GM18526 (cell line): Measurements from ENCODE around the gene FGF21.

ENCODE experiments used
- POLR2A ChIP-seq: IDR thresholded peaks from 3 replicates; pipeline ENCODE4 v1.6.1; 2011; ENCODE audit not compliant: insufficient read length; ENCODE audit errors: extremely low read depth

The FGF21 gene

DNA sequence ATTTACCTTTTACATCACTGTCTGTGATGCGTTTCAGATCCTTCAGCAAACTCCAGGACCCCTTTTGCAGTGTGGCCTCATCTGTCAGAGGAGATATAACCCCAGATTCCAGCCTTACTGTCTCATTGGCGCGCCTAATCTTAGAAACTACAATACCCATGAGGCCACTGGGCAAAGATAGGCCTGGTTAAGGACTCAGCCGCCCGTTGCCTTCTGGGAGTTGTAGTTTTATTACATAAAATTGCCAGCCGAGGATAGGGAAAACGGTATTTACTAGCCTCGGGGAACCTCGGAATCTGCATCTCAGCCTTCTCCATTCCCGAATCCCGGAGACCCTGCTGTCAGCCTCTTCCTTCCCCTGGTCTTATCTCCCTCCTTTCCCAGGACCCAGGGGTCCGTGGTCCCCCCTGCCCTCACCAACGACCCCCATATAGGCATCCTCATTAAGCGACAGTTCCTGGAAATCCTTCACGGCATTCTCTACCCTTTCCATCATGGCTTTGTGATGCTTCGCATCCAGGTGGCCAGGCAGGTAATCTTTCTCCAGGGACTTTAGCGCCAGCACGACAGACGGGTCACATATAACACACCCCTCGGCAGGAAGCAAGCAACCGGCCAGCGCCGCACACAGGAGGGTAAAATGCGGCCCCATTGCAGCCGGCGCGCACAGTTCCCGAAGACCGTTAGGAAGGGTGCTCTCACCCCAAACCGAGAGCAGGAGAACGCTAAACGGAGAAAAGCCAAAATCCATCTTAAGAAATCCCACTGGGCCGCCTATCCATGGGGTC lies 9.9 kb upstream of the FGF21 start:
- no peak for TF ChIP-seq POLR2A

DNA sequence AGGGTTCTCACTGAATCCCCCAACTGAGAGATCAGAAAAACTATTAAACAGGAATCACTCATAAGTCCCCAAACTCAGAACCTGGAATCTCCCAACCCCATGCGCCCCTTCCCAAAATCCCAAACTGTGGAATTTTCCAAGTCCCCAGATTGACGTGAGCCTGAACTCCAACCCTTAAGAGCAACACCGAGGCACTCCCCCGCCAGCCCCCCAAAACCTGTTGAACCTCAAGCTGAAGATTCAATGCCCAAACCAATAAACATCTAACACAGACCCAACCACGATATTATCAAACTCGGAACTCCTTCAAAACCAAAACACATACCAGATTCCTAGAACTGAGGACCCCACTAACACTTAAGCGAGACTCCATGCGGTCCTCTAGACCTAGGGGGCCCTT lies 9.2 kb upstream of the FGF21 start:
- TF ChIP-seq POLR2A, result no peak

DNA sequence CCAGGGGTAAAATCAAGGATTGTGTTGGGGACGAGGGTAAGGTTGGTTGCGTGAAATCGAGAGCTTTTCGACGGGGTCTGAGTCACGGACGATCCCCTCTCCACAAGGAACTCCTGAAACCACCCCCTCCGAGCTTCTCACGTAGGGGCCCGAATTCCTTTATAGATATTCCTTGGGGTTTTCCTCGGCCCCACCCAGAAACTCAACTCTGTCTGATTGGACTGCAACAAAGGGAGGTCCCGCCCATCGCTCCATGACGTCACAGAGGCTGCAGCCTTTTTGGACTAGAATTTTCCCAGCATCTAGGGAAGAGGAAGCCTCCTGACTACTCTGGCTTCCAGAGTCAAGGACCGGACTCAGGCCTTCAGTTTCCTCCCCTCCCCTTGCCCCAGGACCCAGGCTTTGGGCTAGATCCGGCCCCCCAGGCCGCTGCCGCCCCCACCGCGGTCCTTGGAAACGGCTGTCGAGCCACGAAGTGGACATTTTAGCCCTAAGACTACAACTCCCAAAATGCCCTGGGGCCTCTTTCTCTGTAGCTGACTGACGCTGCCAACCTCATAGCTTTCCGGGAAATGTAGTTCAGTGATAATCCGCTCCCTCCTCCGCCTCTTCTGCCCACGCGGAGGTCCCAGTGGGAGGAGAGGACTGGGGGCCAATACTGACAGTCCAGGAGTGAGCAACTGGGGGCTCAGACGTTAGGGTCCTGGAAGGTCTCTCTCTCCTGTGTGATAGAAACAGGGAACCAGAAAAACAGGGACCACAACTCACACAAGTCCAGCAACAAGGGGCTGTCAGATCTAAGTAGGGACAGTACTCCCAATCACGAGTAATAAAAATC lies 8.4 kb upstream of the FGF21 start, which contains the start of gene IZUMO1:
Gene IZUMO1, minus strand, starts transcription at position 172 of the 838 bp plus-strand sequence. CDS start 1,050 bp downstream, outside the sequence.
- no peak for TF ChIP-seq POLR2A

DNA sequence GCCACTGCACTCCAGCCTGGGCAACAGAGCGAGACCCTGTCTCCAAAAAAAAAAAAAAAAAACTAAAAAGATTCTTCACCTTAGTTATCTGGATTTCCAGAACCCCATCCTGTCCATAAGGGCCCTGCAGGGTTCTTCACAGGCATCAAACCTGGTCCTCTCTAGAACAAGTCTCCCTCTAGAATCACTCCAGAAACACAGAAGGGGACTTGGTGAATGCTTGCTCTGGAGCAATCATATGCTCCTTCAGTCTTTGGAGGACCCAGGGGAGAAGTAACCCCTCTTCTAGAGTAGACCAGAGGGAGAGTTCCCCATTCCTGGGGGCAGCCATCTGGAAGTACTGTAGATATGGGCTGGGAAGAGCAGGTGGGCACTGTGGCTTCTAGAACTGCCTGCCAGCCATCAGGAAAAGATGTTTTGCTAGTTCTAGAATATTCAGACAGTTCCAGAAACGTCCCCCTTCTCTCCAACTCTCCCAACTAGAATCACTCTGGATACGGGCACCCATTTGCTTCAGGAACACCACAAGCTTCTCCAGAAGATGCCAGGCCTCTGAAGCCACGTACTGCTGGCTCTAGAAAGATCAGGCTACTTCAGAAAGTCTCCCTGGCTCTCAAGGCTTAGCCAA lies 5.6 kb upstream of the FGF21 start:
- TF ChIP-seq POLR2A, result no peak

DNA sequence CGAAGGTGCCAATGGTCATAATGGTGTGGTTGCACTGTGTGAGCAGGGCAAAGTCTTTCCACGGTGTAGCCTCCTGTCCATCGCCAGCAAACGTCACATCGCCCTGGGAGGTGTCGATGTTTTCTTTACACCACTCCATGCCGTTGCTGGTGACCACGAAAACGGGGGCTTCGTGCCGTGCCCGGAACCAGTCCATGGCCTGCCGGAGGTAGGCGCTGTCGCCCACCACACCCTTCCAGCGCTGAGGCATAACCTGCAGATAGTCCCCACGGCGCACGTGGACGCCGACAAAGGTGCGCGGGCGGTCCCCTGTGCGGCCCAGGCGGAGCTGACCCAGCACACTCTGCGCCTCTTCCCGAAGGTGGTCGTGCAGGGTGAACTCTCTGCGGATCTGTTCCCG lies 5.0 kb upstream of the FGF21 start:
- no peak for TF ChIP-seq POLR2A

DNA sequence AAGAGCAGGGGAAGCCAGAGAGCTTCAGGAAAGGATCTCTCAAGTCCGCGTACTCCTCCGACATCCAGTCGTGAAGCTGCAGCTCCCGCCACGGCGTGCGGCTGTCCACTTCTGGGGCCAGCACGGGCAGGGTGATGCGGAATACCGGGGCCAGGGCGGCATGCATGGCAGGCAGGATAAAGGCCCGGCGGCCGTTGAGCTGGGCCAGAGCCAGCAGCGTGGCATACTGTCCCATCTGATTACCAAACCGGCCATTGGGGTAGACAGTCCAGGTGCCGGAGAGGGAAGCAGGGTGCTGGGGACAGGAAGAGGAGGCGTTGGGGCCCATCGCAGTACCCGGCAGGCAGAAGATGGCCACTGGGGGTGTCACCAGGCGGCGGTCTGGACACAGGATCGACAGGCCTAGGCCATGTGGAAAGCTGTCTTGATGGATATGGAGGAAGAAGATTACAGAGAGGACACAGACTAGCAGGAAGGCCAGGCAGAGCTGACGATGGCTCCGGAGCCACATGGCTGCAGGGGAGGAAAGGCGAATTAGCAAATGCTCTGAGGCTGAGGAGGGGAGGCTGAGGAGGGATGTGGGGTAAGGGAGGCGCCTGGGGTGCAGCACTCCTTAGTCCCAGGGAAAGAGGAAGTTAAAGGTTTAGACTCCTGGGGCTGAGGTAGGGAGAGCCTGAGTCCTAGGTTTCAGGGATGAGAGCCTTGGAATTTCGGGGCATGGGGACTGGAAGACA lies 4.4 kb upstream of the FGF21 start:
- TF ChIP-seq POLR2A, result no peak

DNA sequence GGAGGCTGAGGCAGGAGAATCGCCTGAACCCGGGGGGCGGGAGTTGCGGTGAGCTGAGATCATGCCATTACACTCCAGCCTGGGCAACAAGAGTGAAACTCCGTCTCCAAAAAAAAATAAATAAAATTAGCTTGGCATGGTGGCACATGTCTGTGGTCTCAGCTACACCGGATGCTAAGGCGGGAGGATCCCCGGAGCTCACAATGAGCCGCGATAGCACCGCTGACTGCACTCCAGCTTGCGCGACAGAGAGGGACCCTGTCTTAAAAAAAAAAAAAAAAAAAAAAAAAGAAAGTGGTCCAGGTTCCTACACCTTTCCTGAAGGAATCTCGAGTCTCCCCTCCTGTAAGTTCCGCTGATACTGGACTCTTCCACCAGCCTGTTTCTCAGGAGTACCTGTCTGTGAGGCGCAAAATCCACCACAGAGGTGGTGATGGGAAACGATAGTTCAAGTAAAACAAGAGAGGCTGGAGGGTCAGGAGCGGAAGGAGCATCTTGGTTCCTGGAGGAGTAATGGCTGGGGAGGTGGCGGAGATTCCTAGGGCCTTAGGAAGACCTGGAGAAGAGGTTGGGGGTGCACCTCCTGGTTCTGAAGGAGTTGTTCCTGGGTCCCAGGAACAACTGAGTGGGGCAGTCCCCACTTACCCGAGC lies 3.4 kb upstream of the FGF21 start:
- no peak for TF ChIP-seq POLR2A

DNA sequence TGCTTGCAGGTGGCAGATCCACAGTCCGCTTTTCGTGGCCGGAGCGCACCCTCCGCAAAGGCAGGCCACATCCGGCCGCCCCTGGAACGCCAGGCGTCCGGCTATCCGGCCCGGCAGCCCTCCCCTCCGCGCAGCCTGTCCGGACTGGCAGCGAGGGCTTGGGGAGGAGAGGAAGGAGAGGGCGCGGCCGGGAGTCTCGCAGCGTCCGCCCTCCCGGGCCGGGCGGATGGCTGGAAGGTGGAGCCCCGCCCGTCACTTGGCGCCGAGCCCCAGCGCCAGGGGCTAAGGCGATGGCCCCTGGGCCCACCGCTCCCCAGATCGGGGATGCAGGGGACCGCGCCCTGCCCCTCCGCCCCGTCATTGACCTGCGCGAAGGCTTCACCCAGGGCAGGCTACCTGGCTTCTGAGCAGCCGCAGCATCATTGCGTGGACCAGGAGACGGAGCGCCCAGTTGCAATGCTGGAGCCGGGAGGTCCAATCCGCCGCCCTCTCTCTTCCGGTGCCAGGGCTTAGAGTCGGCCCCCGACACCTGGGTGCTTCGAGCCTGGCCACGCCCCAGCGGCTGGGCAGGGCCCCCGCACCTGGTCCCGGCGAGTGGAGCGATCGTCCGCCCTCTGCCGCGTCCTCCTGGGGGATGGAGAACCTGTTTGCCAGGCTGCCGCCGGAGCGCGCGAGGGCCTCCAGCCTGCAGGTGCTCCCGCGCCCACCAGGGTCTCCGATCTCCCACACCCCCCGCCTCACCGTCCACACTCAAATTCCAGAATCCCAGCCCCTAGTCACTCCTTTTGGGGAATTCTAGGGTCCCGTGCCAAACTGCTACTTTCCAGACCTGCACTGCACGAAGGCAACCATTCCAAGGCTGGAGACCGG lies 2.6 kb upstream of the FGF21 start, which contains the start of gene FUT1:
Gene FUT1, minus strand, starts transcription at position 146 of the 870 bp plus-strand sequence. CDS start 1,360 bp downstream, outside the sequence.
- no peak for TF ChIP-seq POLR2A

DNA sequence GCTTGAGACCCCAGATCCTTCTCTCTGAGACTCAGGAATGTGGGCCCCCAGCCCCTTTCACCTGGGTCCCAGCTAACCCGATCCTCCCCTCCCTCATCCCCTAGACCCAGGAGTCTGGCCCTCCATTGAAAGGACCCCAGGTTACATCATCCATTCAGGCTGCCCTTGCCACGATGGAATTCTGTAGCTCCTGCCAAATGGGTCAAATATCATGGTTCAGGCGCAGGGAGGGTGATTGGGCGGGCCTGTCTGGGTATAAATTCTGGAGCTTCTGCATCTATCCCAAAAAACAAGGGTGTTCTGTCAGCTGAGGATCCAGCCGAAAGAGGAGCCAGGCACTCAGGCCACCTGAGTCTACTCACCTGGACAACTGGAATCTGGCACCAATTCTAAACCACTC lies 463 bp downstream of the FGF21 start:
- no peak for TF ChIP-seq POLR2A

DNA sequence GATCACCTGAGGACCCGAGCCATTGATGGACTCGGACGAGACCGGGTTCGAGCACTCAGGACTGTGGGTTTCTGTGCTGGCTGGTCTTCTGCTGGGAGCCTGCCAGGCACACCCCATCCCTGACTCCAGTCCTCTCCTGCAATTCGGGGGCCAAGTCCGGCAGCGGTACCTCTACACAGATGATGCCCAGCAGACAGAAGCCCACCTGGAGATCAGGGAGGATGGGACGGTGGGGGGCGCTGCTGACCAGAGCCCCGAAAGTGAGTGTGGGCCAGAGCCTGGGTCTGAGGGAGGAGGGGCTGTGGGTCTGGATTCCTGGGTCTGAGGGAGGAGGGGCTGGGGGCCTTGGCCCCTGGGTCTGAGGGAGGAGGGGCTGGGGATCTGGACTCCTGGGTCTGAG lies 888 bp downstream of the FGF21 start:
- no peak for TF ChIP-seq POLR2A

DNA sequence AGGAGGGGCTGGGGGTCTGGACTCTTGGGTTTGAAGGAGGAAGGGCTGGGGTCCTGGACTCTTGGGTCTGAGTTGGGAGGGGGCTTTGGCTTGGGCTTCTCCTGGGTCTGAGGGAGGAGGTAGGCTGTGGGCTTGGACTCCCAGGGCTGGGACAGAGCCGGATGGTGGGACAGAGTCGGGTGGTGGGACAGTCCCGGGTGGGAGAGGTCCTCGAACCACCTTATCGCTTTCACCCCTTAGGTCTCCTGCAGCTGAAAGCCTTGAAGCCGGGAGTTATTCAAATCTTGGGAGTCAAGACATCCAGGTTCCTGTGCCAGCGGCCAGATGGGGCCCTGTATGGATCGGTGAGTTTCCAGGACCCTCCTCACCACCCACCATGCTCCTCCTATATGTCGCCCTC lies 1.4 kb downstream of the FGF21 start:
- no peak for TF ChIP-seq POLR2A

DNA sequence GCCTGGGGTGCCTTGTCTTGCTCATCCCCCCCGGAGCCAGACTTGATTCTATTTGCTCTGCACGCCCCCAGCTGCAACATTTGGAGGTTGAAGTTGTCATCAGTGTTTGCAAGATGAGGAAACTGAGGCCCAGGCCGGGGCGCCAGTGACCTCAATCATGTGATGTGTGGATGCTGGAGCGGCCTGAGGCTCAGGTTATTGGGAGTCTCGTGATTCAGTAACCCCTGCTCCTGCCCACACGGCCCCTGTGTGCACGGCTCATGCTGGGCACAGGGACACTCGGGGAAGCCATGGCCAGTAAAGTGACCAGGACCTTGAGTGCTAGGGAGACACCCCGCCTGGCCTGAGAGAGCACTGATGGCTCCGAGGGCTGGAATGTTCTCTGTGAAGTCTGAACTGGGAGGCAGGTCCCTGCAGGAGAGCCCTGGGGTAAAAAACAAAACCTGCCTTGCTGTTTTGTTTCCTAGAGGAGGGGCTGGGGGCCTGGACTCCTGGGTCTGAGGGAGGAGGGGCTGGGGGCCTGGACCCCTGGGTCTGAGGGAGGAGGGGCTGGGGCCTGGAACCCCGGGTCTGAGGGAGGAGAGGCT lies 1.9 kb downstream of the FGF21 start:
- no peak for TF ChIP-seq POLR2A

DNA sequence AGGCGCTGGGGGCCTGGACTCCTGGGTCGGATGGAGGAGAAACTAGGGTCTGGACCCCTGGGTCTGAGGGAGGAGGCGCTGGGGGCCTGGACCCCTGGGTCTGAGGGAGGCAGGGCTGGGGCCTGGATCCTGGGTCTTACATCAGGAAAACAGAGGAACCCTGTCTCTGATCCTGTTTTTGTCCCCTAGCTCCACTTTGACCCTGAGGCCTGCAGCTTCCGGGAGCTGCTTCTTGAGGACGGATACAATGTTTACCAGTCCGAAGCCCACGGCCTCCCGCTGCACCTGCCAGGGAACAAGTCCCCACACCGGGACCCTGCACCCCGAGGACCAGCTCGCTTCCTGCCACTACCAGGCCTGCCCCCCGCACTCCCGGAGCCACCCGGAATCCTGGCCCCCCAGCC lies 2.4 kb downstream of the FGF21 start:
- no peak for TF ChIP-seq POLR2A
